ENCODE measurements around the gene EEFSEC. TPM values are rescaled to one million over a fixed set of nuclear protein-coding genes. Genes with fewer than 3 reads are reported as not detected.

Gene EEFSEC
- total RNA-seq, 1 experiment from 2014 or later = 10.6 TPM

DNA sequence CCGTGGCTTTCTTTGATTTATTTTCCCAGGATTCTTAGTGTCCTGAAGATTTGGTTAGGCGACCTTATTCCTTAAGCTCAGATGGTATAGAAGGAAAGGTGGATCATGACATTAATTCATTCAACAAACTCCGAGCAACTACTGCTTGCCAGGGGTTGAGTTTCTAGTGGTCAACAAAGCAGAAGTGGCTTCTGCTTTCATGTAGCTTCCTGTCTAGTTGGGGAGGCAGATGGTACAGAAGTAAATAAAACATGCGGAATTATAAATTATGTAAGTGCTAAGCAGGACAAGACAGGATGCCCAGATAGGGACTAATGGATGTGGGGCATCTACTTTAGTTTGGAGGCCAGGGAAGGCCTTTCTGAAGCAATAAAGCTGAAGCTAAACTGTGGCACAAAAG, 15.6 kb downstream of the EEFSEC start:
- no peak for DNase-seq
- Histone ChIP-seq H3K9me3 (replicated peaks) (no peaks in the 10 kb centered on the region), H3K36me3 (no peaks in the 10 kb centered on the region), H3K4me3 (no peak overlapping the region), H3K4me1 (peaks cover 23% of the 10 kb centered on the region), H3K27ac (no peak overlapping the region; the same call in 1 of the 2 replicates), H3K27me3 (no peaks in the 10 kb centered on the region)

DNA sequence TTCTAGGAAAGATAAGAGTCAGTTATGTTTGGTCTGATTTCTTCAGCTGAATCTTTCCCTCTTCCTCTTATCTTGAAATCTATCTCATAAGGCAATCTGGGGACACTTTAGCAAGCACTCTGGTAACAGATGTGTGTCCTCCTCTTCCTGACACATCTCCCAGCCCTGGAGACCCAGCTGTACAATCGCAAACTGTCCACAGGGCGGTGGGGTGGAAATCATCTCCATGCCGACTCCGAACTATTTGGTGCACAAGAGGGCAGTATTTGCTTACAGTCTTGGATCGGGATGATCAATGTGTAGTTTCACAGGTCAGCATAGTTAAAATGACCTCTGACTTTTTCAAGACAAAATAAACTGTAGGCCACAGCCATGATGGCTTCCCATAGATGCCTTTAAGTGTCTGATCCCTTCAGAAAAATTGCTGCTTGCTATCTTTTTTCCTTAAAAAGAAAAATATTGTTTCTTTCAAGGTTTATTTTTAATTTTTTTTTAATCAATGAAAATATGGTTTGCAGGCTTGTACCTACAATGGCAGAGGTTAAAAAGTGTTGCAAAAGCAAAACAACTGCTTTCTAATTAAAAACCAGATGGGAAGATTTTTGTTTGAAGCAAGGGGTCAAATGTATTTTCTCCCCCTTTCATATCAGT, 17.7 kb downstream of the EEFSEC start:
- Histone ChIP-seq H3K9me3 (replicated peaks) (no peaks in the 10 kb centered on the region), H3K27me3 (no peaks in the 10 kb centered on the region), H3K4me1 (peaks cover 23% of the 10 kb centered on the region), H3K4me3 (no peak overlapping the region), H3K36me3 (no peaks in the 10 kb centered on the region), H3K27ac (no peak overlapping the region)
- peak; percentile 74 to 86 for DNase-seq

DNA sequence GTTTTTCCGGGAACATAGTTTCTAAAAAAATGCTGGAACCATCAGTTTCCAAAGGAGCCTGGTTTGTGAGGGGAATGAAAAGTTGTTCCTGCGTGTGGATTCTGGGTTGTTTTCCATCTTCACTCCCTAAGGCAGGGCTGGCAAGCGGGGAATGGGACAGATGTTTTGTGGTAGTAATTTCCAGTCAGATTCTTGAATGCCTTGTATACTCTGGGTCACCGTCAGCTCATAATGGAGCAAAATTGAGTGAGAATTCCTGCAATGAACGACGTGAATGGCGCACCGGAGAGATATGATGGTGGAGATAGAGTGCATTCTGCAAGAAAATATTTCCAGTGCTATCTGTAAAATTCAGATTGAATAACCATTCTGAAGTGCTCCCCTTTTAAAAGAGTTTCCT, 19.9 kb downstream of the EEFSEC start:
- no peaks in the 10 kb centered on the region for H3K36me3 ChIP-seq
- H3K4me1 ChIP-seq = peaks cover 5% of the 10 kb centered on the region
- no peak overlapping the region for H3K27ac ChIP-seq
- no peak overlapping the region for H3K4me3 ChIP-seq
- no peak for DNase-seq
- no peaks in the 10 kb centered on the region for H3K9me3 ChIP-seq (replicated peaks)
- no peaks in the 10 kb centered on the region for H3K27me3 ChIP-seq

DNA sequence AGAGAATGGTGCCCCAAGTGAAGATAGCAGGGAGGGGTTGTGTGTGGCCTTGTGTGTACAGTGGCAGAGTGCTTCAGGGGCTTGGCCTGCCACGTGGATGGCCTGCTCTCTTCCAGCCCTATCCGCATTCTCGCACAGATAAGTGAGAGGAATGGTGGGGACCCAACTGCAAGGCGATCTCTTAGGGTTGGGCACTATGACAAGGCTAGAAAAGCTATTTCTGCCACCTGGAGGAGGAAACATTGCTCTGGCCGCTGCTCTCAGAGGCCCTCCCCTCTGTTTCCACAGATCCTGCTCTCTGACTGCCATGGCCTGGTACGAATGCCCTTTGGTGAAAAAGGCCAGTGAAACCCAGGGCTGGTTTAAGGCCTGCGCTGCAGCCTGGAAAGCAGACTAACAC, 20.6 kb downstream of the EEFSEC start:
- H3K27me3 ChIP-seq = no peaks in the 10 kb centered on the region

DNA sequence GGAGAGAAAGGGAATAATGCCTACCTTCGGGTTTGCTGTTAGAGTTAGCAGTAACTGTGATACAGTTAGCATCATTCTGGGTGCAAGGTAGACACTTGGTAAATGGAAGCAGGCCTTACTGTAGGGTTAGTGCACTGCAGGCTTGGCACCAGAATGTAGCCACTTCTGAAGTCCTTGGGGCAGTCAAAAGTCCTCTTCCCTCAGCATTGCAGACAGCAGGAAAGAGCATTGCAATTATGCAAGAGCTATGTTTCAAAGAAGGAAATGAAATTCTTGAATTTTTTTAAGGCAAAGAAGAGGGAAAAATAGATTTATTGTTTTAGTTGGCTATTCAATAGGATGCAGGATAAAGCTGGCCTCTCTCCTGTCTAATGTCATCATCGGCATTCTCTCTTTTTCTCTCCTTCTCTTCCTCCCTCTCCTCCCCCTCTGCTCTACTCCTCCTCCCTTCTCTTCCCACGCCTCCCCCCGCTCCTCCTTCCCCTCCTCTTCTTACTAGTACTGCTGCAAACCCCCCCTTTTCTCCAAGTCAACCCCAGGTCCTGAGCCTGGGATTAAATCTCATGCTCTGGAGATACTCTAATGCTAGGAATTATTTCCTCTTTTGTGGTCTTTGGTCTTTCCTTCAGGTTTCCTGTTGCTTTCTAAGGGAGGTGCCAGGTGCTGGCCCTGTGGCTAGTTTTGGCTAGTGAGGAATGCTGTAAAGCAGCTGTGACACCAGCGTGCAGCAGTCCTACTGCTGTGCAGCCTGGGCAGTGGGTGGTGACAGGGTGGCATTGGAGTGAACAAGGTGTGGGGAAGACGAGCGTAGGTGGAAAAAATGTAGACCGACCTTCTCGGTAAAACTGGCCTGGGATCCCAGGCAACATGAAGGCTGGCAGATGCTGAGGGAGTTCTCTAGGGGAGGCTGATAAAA, 21.7 kb downstream of the EEFSEC start:
- Histone ChIP-seq H3K36me3 (no peaks in the 10 kb centered on the region), H3K27me3 (no peaks in the 10 kb centered on the region), H3K4me3 (no peak overlapping the region), H3K9me3 (replicated peaks) (no peaks in the 10 kb centered on the region), H3K27ac (no peak overlapping the region), H3K4me1 (no peaks in the 10 kb centered on the region; the same call in none of the 2 replicates)
- no peak for DNase-seq

More for the DNA sequence above, 20.6 kb downstream of the EEFSEC start:
- no peak overlapping the region for H3K4me3 ChIP-seq
- H3K4me1 ChIP-seq = no peaks in the 10 kb centered on the region; the same call in none of the 2 replicates
- H3K9me3 ChIP-seq (replicated peaks) = no peaks in the 10 kb centered on the region
- H3K36me3 ChIP-seq = no peaks in the 10 kb centered on the region
- no peak for DNase-seq
- H3K27ac ChIP-seq = no peak overlapping the region

DNA sequence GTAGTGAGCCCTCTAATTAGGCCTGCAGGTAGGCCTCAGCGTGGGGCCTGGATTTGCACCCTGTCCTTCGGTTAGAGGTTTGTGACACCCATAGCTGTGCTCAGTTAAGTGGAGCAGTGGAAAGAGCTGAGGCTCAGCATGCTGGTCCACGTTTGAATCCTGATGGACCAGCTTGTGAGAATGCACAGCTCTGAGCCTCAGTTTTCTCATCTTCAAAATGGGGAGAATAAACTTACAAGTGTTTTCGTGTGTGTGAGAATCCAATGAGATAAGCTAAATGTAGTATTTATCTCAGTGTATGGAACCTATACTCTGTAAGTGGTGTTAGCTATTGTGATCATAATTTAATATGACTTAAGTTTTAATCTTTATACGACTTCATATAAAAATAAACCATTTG, 22.5 kb downstream of the EEFSEC start:
- H3K36me3 ChIP-seq = no peaks in the 10 kb centered on the region
- H3K4me1 ChIP-seq = no peaks in the 10 kb centered on the region; the same call in none of the 2 replicates
- no peaks in the 10 kb centered on the region for H3K9me3 ChIP-seq (replicated peaks)
- H3K27me3 ChIP-seq = no peaks in the 10 kb centered on the region
- no peak overlapping the region for H3K4me3 ChIP-seq
- no peak overlapping the region for H3K27ac ChIP-seq
- DNase-seq = no peak

DNA sequence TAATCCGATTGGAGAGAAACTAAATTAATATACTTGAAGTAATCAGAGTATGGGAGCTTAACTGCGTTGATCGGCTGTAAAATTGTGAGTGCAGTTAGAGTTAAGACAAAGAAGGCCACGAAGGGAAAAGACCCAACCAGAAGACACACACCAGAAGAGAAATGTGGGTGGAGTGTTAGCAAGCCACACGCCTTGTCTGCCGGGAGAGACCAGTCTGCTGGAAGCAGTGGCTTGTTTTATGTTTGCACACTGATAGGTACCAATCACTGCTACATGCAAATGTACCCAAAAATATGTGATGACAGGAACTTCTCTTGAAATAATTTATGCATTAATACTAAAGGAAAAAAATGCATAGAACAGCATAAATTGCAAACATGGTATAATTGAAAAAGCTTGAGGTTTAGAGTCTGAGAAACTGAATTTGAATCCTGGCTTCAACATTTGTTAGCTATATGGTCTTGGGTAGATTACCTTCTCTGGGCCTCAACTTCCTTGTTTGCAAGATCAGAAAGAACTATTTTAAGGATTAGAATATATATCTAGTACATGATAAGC, 23.1 kb downstream of the EEFSEC start:
- Histone ChIP-seq H3K27me3 (no peaks in the 10 kb centered on the region), H3K4me3 (no peak overlapping the region), H3K36me3 (no peaks in the 10 kb centered on the region), H3K27ac (no peak overlapping the region), H3K9me3 (replicated peaks) (no peaks in the 10 kb centered on the region), H3K4me1 (no peaks in the 10 kb centered on the region; the same call in none of the 2 replicates)
- DNase-seq = no peak

DNA sequence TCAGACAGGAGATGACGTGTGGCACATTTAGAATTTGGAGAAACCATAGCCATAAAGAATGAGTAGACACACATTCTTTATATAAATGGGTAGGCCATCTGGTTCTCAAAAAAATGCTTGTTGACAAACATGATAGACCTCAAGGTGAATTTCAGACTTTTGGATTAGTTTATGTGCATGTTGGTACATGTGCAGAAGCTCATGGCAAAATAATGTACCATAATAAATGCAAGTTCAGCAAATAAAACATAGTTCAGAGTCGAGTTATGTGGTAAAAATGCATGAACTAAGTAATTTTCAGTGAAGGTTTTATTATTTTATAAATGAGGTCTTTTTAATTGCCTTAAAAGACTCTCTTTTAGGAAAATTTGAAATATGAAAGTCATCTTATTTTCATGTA, 24.6 kb downstream of the EEFSEC start:
- no peak overlapping the region for H3K27ac ChIP-seq
- H3K36me3 ChIP-seq = no peaks in the 10 kb centered on the region
- DNase-seq = no peak
- no peak overlapping the region for H3K4me3 ChIP-seq
- H3K9me3 ChIP-seq (replicated peaks) = no peaks in the 10 kb centered on the region
- H3K27me3 ChIP-seq = no peaks in the 10 kb centered on the region
- H3K4me1 ChIP-seq = no peaks in the 10 kb centered on the region; the same call in none of the 2 replicates

DNA sequence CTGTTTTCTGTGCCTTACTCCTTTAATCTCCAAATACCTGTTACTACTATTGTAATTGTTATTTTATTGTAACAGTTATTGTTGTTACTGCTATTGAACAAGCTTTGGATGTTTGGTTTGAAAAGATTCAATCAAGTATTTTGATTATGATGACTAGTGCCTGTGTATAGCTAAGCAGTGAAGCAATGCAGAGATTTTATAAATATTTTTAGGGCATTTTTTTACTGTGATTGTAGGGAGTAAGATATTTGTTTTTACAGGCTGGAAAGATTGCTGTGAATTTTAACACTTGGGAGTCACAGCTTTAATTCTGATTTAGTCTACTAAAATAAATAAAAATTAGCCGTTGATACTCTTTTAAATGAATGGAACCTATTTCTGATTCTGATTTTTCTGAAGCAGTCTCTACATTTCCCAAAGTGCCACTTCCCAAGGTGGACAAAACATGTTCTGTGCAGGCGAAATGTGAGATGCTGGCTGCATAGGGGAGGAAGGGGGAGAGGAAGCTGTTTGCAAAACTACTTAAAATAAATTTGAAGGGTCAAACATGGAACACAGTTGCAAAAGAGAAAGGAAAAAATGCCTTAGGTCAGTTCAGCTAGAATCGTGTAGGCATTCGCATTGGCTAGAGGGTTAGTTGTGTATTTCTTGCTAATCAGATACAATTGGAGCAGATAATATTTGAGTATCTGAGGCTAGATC, 25.7 kb downstream of the EEFSEC start:
- DNase-seq = peak in 1 of 2 experiments; percentile 21
- H3K27ac ChIP-seq = no peak overlapping the region

DNA sequence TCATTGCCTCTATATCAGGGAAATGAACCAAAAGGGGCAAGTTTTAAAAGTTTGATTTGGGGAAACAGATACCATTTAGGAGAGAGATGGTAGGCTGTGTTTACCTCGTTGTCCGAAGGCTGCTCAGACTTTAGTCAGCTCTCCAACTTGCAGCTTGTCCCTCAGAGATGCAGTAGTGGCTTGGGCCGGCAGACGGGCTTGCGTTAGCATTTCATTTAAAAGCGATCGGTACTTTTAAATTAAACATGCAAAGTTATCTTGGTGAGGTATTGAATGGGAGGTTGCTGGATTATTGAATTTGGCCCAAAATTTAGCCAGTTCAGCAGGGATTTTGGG, 26.2 kb downstream of the EEFSEC start:
- no peaks in the 10 kb centered on the region for H3K27me3 ChIP-seq
- no peaks in the 10 kb centered on the region for H3K36me3 ChIP-seq
- H3K27ac ChIP-seq = no peak overlapping the region
- no peaks in the 10 kb centered on the region for H3K9me3 ChIP-seq (replicated peaks)
- DNase-seq = no peak
- no peak overlapping the region for H3K4me3 ChIP-seq
- H3K4me1 ChIP-seq = no peaks in the 10 kb centered on the region; the same call in none of the 2 replicates

More for the DNA sequence above, 25.7 kb downstream of the EEFSEC start:
- H3K4me1 ChIP-seq = no peaks in the 10 kb centered on the region; the same call in none of the 2 replicates
- H3K27me3 ChIP-seq = no peaks in the 10 kb centered on the region
- H3K9me3 ChIP-seq (replicated peaks) = no peaks in the 10 kb centered on the region
- H3K36me3 ChIP-seq = no peaks in the 10 kb centered on the region
- no peak overlapping the region for H3K4me3 ChIP-seq

DNA sequence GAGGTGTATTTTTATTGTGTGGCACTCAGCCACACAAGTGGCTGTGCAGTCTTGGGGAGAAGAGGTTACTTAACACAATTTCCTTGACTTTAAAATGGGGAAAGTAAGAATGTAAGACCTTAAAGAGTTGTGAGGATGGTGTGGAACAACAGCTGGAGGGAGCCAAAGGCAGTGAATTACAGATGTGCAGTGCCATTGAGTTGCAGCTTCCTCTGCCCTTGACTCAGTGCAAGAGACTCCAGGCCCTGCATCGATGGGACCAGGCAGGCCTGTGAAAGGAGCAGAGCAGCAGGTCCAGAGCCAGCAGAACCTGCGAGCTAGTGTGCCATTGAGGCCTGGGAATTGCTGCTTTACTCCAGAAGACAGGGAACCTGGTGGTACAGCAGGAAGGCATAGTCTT, 27.2 kb downstream of the EEFSEC start:
- Histone ChIP-seq H3K4me3 (no peak overlapping the region), H3K9me3 (replicated peaks) (no peaks in the 10 kb centered on the region), H3K27ac (no peak overlapping the region), H3K27me3 (no peaks in the 10 kb centered on the region), H3K4me1 (no peaks in the 10 kb centered on the region; the same call in 1 of the 2 replicates), H3K36me3 (no peaks in the 10 kb centered on the region)
- no peak for DNase-seq

DNA sequence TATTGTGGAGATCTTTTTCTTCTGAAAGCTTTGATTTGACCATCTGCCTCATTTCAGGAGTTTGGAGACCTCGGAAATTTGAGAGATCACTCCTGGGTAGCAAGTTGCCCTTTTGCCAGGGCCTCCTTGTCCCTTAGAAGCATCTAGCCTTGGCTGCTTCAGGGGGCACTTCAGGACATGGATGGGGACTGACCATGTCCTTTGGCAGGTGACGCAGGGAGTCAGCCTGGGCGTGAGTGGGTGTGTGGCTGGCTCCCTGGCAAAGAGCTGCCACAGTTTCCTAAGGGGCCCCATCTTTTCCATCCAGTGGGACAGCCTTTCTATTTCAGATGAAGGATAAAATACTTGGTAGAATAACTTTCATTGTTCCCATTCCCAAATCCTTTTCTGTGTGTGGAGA, 27.6 kb downstream of the EEFSEC start:
- Histone ChIP-seq H3K4me1 (no peaks in the 10 kb centered on the region; the same call in 1 of the 2 replicates), H3K9me3 (replicated peaks) (no peaks in the 10 kb centered on the region), H3K4me3 (no peak overlapping the region), H3K27me3 (no peaks in the 10 kb centered on the region), H3K27ac (no peak overlapping the region), H3K36me3 (no peaks in the 10 kb centered on the region)
- no peak for DNase-seq

DNA sequence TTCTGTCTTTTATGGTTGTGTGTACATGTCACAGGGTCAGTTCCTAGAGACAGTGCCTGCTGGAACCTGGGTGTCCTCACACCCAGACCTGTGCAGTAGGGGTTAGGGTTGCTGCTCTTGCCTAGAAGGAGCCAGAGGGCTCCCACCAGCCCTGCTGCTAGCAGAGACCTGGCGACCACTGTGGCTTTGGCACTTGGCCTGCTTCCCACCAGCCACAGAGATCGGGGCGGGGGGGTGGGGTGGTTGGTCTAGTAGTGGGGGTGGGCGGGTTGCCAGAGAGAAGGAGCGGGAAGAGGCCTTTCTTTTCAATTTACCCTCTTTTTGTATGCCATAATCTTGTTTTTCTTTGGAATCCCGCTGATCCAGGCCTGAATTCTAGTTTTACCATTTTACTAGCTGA, 29.4 kb downstream of the EEFSEC start:
- no peak for DNase-seq
- Histone ChIP-seq H3K27ac (no peak overlapping the region), H3K9me3 (replicated peaks) (no peaks in the 10 kb centered on the region), H3K36me3 (no peaks in the 10 kb centered on the region), H3K27me3 (no peaks in the 10 kb centered on the region), H3K4me3 (no peak overlapping the region), H3K4me1 (no peaks in the 10 kb centered on the region; the same call in 1 of the 2 replicates)

DNA sequence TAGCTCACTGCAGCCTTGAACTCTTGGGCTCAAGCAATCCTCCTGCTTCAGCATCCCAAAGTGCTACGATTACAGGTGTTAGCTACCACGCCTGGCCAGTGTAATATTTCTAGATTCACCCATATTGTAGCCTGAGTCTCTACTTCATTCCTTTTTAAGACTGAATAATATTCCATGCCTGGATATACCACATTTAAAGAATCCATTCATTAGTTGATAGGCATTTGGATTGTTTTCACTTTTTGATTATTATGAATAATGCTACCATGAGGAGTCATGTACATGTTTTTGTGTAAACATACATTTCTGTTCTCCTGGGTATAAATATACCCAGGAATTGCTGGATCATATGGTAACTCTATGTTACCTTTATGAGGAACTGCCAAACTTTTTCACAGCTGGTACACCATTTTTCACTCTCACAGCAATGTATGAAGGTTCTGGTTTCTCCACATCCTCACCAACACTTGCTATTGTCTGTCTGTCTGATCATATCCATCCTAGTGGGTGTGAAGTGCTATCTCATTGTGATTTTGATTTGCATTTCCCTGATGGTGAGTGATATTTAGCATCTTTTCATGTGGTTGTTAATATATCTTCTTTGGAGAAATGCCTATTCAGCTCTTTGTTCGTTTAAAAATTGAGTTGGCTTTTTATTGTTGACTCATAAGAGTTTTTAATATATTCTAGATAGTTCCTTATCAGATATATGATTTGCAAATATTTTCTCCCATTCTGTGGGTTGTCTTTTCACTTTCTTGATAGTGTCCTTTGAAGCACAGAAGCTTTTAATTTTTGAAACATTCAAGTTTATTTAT, 32.6 kb downstream of the EEFSEC start:
- no peak for DNase-seq

More for the DNA sequence above, 32.6 kb downstream of the EEFSEC start:
- Histone ChIP-seq H3K27me3 (no peaks in the 10 kb centered on the region), H3K4me3 (no peak overlapping the region), H3K36me3 (no peaks in the 10 kb centered on the region), H3K27ac (no peak overlapping the region), H3K4me1 (no peaks in the 10 kb centered on the region), H3K9me3 (replicated peaks) (no peaks in the 10 kb centered on the region)
